Right ventricle myocardium superior (tissue), 1 donor: ENCODE measurements around the gene THBS2. TPM values are rescaled to one million over a fixed set of nuclear protein-coding genes. Genes with fewer than 3 reads are reported as not detected.

ENCODE experiments used
- ATAC-seq: fragments of 200-7000 bp; cut with Tn5 transposase; one replicate; pipeline ENCODE4 v1.9.1; 2020; ENCODE audit warnings: mild to moderate bottlenecking; ENCODE audit not compliant: poor library complexity
- DNase-seq: peaks from one replicate; pipeline ENCODE4 v3.0.0-alpha.2; 2020
- intact Hi-C: fragments of 100-400 bp; cut with DNase I; formaldehyde crosslinking; loops from one replicate; pipeline ENCODE4 v1.11.2; 2022
- total RNA-seq: library from RNA; stranded (reverse); fragmentation: NEBNext Ultra II Directional; extraction: Animal tissue kit (Norgen Biotek cat#: 25700); gene quantifications from one replicate; pipeline ENCODE4 v1.2.1, GENCODE V29; 2021
- donor health status: DM: no; HTN: yes; CAD: no; lungs with severe emphysema.

THBS2 gene
- total RNA-seq, 1 donor from 2014 or later: 8.6 TPM

DNA sequence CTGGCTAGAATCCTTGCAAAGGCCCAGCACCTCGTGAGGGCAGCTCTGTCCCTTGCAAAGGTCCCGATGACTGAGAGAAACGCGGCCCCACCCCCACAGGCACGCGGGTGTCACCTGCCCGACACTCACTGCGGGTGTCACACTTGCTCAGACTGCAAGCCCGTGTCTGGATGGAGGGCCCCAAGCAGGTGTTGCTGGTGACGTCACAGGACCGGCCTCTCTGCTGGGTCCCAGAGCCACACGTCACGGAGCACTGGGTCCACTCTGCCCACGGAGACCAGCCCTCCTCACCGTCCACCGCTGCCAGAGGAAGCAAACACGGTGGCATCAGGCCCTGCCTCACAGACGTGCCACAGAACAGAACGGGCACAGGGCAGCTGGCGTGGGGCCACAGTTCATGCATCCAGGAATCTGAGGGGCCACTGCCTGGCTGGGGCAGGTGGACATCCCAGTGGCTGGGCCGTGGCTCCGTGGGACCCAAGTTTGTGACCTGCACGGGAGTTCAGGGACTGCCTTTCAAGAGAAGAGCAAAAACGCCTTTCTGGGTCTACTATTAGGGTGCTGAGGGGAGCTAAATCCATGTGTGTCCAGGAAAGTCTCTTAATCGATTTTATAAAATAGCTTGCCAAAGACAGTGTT is 16.0 kb downstream of the THBS2 start:
- no peak for ATAC-seq
- intact Hi-C loops: no loop called here
- DNase-seq: peak; percentile 34

DNA sequence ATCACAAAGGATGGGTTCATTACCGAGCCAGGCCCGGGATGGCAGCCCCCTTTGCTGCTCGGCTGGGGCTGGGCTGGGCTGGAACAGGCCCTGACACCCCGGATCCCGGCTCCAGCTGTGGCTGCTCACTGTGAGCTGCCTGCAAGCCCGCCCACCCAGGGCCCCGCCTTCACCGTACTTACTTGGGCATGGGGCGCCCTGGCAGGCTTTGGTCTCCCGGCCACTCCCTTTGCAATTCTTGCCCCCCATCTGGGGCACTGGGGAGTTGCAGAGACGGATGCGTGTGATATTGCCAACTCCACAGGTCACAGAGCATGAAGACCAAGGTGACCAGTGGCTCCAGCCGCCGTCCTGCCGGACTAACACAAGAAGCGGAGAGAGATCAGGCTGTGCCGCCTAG is 16.7 kb downstream of the THBS2 start:
- intact Hi-C loops: no loop called here
- ATAC-seq: no peak
- DNase-seq: no peak

DNA sequence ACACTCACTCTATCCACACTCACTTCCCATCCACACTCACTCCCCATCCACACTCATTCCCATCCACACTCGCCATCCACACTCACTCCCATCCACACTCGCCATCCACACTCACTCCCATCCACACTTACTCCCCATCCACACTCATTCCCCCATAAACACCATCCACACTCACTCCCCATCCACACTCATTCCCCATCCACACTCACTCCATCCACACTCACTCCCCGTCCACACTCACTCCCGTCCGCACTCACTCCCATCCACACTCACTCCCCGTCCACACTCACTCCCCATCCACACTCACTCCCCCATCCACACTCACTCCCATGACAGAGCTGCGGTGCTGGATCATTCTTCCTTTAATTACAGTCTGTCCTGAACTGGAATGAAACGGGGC is 17.1 kb downstream of the THBS2 start:
- intact Hi-C loops: no loop called here

DNA sequence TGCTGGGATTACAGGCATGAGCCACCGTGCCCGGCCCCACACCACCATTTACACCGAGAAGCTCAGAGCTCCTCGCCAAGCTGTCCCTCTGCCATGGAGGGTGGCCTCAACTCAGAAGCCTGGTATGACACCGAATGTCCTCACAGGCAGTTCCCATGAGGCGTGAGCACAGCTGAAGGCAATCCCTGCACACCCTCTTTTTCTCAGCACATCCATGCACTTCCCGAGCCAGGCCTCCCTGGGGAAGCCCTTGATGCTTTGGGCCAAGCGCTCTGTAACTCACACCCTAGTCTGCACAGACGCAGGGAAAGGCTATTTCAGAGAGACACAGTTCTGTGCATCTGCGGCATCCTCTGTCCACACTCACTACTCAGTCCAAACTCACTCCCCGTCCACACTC is 18.4 kb downstream of the THBS2 start:
- intact Hi-C loops: no loop called here
- ATAC-seq: peak; percentile 34
- peak; percentile 33 for DNase-seq

More for the DNA sequence above, 17.1 kb downstream of the THBS2 start:
- DNase-seq (no peak), ATAC-seq (no peak)

DNA sequence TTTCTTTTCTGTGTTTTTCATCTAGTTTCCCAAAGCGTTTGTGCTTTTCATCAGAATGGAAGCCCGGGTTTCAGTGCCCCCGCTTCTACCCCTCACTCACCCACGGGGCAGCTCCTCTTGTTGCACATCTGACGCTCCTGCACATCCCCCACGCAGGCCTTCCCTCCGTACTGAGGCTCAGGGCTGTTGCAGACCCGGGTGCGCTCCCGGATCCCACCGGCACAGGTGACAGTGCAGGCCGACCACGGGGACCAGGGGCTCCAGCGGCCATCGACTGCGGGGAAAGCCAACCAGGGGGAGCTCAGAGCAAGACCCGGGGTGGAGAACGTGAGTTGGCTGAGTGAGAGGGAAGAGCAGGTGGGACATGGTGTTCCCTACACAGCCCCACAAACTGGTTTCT is 19.0 kb downstream of the THBS2 start:
- no peak for DNase-seq
- intact Hi-C loops: no loop called here

DNA sequence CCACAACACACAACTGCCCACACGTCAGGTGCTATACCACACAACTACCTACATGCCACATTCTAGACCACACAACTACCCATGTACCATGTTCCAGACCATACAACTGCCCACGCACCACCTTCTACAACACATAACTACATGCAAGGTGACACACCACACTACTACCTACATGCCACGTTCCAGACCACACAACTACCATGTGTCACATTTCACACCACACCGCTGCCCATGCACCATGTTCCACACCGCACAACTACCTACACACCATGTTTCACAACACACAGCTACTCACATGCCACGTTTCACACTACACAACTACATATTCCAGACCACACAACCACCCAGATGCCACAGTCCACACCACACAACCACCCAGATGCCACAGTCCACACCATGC is 19.8 kb downstream of the THBS2 start:
- intact Hi-C loops: no loop called here
- DNase-seq (no peak), ATAC-seq (no peak)

More for the DNA sequence above, 19.0 kb downstream of the THBS2 start:
- ATAC-seq: no peak

DNA sequence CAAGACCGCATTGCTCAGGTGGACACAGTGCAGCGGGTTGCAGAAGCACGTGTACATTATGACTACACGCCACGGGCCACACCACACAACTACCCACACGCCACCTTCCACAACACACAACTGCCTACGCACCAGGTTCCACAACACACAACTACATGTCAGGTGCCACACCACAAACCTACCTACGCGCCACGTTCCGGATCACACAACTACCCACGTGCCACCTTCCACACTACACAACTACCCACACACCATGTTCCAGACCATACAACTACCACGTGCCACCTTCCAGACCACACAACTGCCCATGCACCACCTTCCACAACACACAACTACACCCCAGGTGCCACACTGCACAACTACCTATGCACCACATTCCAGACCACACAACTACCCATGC is 20.5 kb downstream of the THBS2 start:
- intact Hi-C loops: no loop called here
- no peak for DNase-seq
- ATAC-seq: no peak

DNA sequence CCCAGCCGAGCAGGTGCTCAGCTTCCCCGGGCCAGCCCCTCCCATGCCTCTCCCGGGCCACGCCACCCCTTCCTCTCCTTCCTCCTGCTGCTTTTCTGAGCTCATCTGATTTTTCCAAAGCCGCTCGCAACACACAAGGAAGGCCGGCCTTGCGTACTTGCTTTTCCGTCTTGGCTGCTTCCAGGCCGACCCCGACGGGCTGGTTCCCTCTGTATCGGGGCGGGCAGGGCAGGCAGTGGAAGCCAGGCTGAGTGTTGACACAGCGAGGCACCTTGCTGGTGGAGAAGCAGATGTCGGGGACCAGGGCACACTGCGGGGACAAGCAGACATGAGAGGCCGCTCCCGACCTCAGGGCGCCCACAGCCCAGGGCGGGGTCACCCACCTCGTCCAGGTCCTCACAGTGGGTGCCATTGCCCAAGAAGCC is 21.1 kb downstream of the THBS2 start:
- no peak for ATAC-seq
- peak; percentile 38 for DNase-seq
- intact Hi-C loops: no loop called here

DNA sequence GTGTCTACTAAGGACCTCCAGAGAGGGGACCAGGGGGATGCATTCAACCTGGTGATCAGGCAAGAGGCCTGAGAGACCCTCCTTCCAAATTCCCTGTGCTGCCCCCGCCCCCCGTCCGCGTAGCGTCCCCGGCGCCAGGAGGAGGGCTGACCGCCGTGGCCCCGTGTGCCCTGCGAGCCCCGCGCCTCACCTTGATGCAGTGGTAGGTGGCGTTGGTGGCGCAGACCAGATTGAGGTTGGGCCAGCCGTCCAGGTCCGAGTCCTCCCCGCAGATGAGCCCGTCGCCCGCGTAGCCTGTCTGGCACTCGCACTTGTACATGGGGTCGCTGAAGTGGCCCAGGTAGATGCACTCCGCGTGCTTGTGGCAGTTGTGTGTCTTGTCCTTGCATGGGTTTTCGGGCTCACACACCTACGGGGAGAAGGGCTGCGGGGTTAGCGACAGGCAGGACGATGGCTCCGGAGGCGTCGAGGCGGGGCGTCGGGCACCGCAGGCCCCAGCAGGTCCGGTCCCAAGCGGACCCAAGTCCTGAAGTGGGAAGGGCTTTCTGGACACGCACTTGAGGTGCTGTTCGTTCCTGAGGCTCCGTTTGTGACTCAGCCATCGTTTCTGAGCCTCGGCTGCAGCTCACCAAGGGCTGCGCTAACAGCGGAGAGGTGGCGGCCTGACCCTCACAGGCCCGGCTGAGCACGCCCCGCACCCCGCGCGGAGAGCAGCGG is 21.7 kb downstream of the THBS2 start:
- intact Hi-C loops: no loop called here
- DNase-seq (peak; percentile 35), ATAC-seq (no peak)

DNA sequence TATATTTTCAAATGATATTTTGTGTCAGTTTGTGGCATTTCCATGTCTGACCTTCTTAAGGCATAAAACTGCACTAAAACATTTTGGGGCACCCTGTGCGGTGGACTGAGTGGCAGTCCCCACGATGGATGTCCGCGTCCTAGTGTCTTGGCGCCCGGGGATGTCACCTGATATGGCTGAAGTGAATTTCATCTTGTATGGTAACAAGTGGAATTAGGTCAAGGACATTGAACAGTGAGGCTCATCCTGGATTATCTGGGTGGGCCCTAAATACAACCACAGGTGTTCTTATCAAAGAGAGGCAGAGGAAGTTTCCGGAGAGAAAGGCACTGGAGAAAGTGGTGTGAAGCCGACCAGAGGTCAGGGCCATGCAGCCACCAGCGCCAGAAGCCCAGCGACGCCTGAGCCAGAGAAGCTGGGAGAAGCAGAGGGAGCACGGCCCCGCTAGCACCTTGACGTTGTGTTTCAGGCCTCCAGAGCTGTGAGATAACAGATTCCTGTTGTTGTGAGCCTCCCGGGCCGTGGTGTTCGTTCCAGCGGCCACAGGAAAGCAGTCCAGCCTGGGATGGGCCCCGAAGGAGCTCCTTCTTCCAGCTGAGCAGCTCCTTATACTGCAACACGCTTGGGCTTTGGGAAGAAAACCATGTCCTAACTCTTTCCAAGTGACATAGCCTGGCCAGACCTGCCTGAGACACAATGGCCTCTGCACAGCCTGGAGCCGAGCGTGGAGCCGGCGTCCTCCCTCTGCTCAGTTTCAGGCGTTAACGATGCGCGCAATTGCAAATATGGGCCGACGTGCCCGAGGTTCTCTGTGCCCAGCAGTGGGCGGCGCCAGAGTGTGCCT is 22.5 kb downstream of the THBS2 start:
- ATAC-seq (peak; percentile 47), DNase-seq (peak; percentile 56)
- intact Hi-C loops: no loop called here

DNA sequence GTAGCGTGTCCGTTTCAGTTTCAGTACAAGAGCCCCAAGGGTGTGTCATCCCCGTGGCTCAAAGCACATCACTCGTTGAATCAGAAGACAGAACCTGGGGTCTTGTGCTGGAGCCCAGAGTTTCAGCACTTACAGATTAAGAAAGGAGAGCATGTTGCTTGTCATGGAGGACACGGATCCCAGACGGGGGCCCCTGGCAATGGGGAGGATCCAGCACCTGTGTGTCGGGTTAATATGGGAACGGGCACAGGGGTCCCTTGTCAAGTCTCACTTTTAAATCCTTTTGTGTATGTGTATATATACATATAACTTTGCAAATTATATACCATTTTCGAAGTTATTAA is 23.4 kb downstream of the THBS2 start:
- DNase-seq (no peak), ATAC-seq (no peak)
- intact Hi-C loops: no loop called here

DNA sequence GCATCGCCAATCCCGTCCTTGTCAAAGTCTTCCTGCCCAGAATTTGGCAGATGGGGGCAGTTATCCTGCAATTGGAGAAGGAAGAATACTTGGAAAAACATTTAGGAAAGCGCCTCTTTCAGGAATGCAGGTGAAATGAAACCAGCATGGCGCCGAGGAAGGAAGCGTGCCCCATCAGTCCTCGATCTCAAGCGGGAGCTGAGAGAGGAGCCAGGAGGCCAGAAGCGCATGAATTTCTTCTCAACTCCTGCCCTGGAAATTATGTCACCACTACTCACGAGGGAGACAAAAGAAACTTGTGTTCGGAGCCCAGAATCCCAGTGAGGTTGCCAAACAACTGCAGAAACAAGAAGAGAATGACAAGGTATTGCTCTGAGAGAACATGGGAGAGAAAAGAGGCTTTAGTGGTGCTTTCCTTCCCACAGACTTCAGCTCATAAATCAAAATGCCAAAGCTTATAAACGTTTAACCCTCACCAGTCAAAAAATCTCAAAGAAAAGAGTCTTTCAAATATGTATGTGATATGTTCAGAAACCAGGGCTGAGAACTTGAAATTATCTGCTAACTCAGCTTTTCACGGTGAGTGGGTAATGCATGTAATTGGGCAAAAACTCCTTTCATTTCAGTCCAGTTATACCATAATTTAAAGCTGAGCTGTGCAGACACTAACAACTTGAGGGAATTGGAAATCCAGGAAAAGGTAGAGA is 23.9 kb downstream of the THBS2 start:
- DNase-seq: no peak
- peak; percentile 54 for ATAC-seq
- intact Hi-C loops: no loop called here

DNA sequence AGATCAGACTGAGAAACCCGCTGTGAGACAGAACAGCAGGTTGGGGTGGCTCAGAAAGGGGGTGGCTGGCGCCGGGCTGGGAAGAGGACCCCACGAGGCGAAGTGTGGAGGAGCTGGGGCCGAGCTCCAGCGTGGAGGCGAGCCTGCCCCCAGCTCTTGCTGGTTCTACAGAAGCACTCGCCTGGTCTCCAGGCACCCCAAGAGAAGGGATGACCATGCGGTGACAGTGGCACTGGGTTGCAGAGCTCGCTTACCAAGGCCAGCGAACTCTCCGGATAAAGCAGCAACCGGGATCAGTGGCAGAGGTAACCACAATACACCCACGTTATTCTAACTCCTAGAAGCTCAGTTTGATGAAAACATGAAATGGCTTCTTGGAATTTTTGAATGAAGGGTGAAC is 26.5 kb downstream of the THBS2 start:
- ATAC-seq (no peak), DNase-seq (no peak)
- intact Hi-C loops: no loop called here

DNA sequence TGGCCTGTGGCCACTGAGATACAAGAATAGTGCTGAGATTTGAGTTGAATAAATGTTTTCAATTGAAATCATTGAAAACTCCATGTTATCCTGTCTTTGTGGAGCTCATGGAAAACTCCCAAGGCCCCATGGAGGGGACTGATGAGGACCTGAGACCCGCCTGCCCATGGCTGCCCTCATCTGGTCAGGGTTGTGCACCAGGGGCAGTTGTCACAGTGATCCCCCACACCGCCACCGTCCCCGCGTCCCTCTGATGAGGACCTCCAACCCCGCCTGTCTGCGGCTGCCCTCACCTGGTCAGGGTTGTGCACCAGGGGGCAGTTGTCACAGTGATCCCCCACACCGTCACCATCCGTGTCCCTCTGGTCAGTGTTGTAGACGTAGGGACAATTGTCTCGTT is 27.8 kb downstream of the THBS2 start:
- DNase-seq (no peak), ATAC-seq (no peak)
- intact Hi-C loops: no loop called here

DNA sequence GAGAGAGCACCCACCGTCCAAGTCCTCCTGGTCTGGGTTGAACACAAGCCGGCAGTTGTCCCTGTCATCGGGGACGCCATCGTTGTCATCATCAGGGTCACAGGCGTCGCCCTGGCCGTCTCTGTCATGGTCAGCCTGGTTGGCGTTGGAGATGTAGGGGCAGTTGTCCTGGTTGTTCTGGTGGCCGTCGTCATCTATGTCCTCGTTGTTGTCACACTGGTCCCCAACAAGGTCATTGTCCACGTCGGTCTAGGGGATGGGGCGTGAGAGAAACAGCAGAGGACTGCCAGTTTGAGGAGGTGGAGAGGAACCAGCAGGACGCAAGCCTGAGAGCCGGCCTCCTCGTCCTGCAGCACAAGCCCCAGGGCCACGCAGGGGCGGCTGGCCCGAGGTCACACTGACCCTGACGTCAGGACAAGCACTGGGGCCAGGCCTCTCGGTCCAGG is 28.5 kb downstream of the THBS2 start:
- intact Hi-C loops: no loop called here
- no peak for ATAC-seq

DNA sequence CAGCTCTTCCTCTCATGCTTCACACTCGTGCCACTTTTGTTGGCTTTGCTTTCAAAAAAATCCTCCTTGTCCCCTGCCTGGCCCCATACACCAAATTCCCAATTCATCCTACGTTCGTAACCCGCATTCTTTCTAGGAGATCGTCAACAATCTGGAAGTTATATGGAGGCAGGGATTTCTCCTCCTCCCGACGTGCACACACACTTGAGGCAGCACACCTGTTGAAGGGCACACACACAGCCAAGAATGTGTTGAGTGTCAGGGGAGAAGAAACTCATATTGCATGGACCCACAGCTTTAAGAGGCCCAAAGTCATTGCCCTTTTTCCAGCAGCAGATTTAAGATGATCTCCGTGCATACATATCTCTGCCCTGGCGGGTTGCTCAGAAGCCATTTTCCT is 28.9 kb downstream of the THBS2 start:
- DNase-seq (no peak), ATAC-seq (no peak)
- intact Hi-C loops: no loop called here

More for the DNA sequence above, 28.5 kb downstream of the THBS2 start:
- no peak for DNase-seq

DNA sequence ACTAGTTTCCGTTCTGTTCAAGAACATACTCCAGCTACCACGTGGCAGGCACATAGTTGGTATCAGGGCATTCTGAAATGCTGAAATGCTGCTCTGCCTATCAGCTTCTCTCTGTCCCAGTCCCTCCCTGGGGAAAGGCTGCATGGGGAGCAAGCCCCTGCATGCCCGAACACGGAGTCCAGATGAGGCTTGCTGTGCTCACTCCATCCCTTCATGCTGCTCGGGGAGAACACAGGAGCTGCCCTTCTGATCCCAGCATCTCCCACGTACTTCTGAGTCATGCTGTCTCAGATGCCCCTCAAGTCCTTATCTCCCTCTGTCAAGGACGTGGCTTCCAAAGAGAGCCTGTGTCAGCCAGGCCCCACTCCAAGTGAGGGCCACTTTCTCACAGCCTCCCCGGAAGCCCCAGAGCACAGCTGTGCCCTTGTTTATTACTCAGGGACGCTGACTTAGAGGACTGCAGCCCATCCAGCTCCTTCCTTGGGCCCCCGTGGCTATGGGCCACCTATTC is 29.4 kb downstream of the THBS2 start:
- DNase-seq (no peak), ATAC-seq (peak; percentile 62)
- intact Hi-C loops: no loop called here

DNA sequence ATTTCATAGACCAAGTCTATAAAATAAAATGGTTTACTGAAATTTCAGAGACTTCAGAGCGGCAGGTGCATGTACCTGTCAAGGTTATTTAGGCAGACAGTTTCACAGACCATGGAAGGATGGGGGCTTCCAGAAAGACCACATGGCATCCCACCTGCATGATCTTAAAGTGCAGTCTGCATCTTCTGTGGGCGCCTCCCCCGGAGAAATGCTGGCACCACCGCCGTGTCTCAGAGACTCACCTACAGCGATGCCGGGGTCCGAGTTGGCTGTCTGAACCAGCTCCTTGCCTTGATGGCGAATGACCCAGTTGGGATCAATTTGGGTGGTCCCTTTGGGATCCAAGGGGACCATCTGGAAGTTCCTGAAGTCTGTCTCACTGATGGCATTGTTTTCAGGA is 30.6 kb downstream of the THBS2 start:
- intact Hi-C loops: no loop called here
- ATAC-seq (no peak), DNase-seq (no peak)

DNA sequence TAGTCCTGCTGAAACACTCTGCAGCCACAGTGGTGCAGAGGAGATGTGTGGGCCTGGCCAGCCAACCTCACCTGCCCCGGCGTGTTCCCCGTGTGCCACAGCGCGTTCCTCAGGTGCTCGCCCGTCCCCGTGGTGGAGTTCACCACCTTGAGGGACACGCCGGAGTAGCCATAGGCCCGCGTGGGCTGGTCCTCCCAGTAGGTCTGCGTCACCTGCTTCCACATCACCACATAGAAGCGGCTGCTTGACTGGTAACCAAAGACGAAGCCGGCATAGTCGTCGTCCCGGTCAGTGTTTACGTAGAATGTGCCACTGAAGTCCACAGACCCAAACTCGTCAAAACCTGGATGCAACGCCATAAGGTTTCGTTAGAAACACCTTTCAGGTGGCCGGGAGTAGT is 31.5 kb downstream of the THBS2 start:
- DNase-seq (no peak), ATAC-seq (no peak)
- intact Hi-C loops: no loop called here
